HG03095 (cell line): ENCODE measurements around the gene POLR2E.

Experiments used
- ATAC-seq: cut with Tn5 transposase; IDR thresholded peaks from one replicate; pipeline ENCODE4 v1.9.1; 2021; ENCODE audit warnings: moderate library complexity; ENCODE audit not compliant: unreplicated experiment

Gene POLR2E

DNA sequence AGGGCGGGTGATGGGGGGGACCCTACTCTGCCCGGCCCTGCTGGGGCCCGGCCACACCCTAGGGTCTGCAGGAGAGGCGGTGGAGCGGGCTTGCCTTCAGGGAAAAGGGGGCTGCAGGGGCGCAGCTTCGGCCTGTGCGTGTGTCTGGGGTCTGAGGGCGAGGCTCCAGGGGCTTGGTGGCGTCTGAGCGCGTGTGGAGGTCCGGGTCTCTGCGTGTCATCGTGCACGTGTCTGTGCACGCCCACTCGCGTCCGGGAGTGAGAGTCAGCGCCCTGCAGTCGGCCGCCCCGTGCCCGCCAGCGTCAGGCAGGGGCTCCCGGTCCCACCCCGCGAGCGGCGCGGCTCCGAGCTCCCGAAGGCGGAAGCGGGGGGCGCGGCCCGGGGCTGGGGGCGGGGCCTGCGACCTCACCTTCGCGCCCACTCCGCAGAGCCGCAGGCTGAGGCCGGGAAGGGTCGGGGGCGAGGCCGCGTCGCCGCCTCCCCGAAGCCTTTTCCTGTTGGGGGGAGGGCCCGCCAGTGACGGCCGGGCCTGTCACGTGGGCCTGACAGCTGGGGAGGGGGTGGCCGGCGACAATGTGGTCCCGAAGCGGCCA, 28.3 kb downstream of the POLR2E start, which contains the start of gene ARHGAP45:
ARHGAP45 (plus strand) TSS at position 420 of the 593 bp plus-strand sequence. CDS start 239 bp downstream, outside the sequence.
- peak; percentile 34 for ATAC-seq

DNA sequence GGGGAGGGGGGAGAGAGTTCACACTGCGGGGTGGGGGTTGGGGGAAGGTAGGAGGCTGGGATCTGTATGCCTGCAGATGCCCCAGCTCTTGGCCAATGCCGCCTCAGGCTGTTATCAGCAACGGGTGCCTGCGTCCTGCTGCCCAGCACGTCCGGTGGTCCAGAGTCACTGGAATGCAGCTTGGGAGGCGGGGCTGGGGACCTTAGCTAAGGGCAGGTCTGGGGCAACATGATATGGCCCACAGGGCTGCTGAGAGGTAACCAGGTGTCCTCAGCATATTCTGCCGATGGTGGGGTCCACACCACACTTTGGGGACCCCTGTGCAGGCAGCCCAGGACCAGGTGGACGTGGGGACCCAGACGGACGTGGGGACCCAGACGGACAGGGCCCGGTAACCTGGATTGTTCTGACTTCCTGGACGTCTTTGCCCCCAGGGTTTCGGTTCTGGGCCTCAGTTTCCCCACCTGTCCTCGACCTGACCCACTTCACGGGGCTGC, 28.9 kb downstream of the POLR2E start:
- ATAC-seq: no peak

DNA sequence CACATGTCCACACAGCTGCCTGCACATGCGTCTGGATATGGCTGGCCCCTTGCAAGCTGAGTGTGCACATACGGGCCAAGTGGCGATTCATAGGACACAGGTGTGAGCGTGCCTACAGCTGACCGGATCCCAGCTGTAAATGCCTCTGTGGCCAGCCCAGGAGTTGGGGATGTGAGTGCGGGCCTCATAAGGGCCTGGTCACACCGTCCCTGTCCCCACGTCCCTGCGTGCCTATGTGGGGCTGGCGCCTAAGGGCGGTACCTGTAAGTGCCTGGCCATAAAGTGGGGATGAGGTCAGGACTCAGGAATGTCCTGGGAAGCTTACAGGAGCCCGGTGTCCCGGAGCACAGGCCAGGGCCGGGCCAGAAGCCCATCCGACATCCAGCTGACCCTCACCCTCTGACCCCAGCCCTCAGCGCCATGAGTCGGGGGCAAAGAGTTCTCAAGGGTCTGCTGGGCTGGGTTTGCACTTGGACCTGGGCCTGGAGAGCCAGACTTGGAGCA, 29.5 kb downstream of the POLR2E start:
- ATAC-seq: no peak

DNA sequence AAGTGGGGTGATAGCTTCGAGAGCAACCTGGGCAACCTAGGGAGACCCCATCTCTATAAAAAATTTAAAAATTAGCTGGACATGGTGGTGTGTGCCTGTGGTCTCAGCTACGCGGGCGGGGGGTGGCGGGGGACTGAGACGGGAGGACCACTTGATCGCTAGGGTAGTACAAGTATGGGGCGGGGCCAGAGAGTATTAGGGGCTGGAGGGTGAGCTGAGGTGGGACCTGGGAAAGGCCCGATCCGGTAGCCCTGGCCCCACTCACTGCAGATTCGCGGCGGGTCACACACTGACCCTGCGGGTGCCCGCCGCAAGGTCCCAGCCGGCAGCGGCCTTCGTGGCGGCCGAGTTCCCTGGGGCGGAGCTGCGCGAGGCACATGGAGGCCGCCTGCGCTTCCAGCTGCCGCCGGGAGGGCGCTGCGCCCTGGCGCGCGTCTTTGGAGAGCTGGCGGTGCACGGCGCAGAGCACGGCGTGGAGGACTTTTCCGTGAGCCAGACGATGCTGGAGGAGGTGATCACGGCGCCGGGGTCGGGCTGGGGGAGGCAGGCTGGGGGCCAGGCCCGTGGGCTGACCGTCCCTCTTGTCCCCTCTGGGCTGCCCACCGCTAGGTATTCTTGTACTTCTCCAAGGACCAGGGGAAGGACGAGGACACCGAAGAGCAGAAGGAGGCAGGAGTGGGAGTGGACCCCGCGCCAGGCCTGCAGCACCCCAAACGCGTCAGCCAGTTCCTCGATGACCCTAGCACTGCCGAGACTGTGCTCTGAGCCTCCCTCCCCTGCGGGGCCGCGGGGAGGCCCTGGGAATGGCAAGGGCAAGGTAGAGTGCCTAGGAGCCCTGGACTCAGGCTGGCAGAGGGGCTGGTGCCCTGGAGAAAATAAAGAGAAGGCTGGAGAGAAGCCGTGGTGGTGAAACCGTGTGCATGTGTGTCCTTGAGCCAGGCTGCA, 30.2 kb downstream of the POLR2E start:
- no peak for ATAC-seq

DNA sequence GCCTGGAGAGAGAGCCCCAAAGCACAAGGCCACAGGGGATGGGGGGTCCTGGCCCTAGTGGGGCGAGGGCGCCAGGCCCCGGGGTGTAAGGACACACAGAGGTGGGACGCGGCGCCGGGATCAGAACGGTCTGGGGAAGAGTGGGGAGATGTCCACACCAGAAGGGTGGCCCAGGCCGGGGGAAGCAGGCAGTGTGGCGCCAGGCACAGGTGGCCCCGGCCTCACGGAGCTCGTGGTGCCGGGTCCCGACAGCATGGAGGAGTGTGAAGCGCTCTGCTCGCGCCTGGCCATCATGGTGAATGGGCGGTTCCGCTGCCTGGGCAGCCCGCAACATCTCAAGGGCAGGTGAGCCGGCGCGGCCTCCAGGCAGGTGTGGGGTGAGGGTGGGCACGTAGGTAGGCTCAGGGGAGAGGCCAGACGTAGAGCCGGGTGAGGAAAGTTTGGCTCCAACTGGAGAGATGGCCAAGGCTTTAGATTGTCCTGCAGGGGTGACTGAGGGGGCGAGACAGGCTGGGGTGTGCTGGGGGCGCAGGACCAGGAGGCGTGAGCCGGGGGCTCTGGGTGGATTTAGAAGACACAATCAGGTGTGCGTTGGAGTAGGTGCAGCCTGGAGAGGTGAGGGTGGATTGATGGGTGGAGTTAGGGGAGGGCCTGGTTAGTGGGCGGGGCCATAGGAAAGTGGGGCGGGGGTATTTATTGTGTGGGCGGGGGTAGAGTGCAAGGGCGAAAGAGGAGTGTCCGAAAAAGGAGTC, 31.1 kb downstream of the POLR2E start:
- ATAC-seq: no peak

DNA sequence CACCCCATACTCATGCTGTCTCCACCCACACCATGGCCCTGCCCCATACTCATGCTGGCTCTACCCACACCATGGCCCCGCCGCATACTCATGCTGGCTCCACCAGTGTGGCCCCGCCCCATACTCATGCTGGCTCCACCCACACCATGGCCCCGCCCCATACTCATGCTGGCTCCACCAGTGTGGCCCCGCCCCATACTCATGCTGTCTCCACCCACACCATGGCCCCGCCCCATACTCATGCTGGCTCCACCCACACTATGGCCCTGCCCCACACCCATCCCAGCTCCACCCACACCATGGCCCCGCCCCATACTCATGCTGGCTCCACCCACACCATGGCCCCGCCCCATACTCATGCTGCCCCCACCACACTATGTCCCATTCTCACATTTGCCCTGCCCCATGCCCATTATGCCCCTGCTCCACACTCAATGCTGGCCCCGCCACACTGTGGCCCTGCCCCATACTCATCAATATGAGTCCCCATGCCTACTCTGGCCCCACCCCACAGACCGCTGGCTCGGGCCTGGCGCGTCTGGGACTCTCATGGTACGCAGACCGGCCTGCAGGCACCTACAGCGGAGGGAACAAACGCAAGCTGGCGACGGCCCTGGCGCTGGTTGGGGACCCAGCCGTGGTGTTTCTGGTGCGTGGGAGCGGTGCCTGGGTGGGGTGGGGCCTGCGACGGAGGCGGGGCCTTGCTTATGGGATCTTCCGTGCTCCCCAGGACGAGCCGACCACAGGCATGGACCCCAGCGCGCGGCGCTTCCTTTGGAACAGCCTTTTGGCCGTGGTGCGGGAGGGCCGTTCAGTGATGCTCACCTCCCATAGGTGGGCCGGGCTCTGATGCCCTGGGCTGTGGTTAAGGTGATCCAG, 31.9 kb downstream of the POLR2E start:
- ATAC-seq: no peak

DNA sequence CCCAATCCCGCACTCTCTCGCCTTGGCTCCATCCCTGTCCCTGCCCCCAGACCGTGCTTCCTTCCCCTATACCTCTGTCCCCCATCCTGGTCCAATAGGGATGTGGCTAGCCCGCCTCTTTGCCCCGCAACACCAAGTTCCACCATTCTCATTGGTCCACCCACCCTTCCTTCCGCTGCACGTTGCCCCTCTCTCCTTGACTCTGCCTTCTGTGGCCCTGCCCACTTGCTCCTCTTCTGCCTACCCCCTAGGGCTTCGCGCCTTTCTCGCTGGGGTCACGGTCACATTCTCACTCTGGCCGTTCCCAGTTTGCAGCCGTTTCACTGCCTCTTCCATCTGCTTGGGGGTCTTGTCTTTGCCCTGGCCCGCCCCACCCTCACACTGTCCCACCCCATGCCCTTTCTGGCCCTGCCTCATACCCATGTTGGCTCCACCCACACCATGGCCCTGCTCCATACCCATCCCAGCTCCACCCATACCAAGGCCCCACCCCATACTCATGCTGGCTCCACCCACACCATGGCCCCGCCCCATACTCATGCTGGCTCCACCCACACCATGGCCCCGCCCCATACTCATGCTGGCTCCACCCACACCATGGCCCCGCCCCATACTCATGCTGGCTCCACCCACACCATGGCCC, 32.7 kb downstream of the POLR2E start:
- no peak for ATAC-seq

DNA sequence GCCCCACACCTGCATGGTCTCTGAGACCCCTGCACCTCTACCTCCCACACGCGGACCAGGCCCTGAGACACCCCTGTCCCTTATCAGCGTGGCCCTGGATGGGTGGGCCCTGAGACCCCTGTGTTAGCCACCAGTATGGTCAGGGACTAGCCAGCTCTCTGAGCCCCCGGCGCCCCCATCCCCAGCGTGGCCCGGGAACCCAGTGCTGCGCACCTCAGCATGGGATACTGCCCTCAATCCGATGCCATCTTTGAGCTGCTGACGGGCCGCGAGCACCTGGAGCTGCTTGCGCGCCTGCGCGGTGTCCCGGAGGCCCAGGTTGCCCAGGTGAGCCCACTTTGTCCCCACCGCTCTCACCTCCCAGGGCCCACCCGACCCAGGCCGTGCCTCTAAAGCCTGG, 33.2 kb downstream of the POLR2E start:
- no peak for ATAC-seq

DNA sequence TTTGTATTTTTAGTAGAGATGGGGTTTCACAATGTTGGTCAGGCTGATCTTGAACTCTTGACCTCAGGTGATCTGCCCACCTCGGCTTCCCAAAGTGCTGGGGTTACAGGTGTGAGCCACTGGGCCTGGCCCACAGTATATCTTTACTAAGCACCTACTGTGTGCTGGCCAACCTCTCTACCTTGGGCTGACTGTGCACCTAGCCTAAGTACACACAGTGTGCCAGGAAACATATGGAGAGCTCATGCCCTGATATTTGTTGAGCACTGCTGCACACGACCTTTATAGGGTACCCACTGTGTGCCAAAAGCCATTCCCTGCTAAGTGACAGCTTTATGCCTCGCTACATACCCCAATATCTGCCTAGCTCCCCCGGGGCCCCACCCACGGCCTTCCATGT, 34.5 kb downstream of the POLR2E start:
- ATAC-seq: no peak

DNA sequence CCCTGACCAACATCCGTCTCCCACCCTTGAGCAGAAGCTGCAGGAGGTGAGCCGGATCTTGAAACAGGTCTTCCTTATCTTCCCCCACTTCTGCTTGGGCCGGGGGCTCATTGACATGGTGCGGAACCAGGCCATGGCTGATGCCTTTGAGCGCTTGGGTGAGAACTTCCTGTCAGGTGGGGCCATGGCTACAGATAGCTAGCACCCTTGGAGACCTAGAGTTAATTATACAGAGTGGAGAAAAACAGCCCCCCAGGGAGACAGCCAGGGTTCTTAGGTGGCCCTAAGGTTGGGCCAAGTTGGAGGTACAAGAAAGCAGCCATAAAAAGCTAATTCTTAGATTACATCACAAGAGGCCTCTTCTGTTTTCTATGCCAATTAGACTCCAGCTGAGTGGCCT, 37.1 kb downstream of the POLR2E start:
- ATAC-seq: no peak

DNA sequence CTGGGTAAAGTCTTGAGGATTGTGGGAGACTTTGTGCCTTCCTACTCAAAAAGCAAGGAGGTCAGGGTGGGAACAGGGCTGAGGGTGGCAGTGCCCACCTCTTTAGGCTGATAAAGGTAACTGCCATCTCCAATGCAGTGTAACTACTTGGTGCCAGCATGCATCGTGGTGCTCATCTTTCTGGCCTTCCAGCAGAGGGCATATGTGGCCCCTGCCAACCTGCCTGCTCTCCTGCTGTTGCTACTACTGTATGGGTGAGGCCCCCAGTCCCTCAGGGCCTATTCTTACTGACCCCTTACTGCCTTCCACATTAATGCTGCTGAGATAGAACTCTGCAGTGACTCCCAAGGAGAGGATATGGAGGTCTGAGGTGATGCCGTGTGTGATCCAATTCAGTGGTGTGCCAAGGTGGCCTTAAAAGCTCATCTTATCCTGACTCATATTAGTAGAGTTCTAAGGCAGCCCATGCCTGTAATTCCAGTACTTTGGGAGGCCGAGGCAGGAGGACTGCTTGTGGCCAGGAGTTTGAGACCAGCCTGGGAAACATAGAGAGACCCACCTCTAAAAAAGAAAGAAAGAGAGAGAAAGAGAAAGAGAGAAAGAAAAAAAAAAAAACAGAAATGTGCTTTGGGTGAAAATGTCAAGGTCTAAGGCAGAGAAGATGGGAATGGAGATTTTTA, 37.9 kb downstream of the POLR2E start:
- no peak for ATAC-seq

DNA sequence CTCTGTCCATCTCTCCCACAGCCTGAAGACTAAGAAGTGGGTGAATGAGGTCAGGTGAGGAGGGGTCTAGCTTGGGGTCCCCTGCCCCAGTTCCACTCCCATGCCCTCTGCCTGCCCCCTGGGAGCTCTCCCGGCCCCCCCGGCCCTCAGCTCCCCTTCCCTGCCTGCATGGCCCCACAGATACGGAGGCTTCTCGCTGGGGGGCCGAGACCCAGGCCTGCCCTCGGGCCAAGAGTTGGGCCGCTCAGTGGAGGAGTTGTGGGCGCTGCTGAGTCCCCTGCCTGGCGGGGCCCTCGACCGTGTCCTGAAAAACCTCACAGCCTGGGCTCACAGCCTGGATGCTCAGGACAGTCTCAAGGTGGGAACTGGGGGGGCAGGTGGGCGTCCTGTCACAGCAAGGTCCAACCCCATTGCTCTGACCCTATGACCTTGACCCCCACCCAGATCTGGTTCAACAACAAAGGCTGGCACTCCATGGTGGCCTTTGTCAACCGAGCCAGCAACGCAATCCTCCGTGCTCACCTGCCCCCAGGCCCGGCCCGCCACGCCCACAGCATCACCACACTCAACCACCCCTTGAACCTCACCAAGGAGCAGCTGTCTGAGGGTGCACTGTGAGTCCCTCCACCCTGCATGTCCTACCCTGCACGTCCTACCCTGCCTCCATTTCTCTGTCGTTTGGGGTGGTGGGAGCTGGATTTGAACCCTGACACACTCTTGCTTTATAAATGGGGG, 39.1 kb downstream of the POLR2E start:
- ATAC-seq: no peak

DNA sequence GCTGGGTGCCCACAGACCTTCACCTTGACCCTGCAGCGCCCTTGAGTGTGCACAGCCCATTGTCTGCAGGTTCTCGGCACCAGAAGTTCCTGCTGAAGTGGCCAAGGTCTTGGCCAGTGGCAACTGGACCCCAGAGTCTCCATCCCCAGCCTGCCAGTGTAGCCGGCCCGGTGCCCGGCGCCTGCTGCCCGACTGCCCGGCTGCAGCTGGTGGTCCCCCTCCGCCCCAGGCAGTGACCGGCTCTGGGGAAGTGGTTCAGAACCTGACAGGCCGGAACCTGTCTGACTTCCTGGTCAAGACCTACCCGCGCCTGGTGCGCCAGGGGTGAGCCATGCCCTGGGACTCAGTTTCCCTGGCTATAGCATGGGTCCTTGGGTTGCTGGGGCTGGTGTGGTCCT, 40.1 kb downstream of the POLR2E start:
- no peak for ATAC-seq

DNA sequence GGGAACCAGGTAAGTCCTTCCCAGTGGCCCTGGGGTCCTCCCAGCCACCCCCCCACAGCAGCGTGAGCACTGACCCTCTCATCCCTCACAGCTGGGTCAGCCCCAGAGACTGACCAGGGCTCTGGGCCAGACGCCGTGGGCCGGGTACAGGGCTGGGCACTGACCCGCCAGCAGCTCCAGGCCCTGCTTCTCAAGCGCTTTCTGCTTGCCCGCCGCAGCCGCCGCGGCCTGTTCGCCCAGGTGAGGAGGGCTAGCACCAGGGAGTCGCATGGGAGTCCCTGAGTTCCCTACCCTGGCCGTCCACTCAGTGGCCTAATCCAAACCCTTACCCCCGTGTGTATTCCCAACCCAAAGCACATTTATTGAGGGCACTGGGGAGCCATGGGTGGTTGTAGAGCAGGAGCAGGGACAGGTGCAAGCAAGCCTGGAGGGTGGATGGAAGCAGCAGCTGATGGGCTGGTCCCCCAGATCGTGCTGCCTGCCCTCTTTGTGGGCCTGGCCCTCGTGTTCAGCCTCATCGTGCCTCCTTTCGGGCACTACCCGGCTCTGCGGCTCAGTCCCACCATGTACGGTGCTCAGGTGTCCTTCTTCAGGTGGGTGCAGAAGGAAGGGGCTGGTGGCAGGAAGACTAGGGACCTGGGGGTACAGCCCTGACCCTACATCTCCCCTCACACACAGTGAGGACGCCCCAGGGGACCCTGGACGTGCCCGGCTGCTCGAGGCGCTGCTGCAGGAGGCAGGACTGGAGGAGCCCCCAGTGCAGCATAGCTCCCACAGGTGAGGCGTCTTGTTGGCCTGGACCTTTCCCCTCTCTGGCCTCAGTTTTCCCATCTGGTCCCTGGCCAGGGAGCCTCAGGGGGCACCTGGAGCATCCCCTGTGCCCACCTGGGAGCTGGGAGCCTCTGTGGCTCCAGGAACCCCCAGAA, 40.8 kb downstream of the POLR2E start:
- no peak for ATAC-seq

DNA sequence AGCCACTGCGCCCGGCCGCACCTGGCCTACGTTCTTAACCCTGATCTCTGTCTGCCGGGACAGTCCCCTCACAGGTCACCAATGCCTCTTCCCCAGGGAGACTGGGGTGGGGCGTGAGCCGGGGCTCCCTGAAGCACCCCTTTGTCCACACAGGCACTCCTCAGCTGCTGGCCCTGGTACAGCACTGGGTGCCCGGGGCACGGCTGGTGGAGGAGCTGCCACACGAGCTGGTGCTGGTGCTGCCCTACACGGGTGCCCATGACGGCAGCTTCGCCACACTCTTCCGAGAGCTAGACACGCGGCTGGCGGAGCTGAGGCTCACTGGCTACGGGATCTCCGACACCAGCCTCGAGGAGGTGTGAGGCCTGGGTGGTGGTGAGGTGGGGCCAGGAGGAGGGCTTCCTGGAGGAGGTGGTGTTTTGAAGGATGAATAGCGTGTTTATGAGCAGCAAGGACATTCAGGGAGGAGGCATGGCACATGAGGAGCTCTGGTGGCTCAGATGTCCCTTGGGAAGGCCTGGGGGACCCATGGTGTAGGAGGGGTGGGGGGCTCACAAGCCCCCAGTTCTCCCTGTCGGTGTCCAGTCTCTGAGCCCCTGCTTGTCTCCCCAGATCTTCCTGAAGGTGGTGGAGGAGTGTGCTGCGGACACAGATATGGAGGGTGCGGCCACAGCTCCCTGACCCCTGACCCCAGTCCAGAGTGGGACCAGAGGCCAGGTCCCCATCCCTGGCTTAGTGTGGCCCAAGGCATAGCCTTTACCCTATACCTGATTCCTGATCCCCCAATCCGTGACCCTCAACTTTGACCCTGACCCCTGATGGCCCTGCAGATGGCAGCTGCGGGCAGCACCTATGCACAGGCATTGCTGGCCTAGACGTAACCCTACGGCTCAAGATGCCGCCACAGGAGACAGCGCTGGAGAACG, 41.7 kb downstream of the POLR2E start:
- ATAC-seq: no peak

DNA sequence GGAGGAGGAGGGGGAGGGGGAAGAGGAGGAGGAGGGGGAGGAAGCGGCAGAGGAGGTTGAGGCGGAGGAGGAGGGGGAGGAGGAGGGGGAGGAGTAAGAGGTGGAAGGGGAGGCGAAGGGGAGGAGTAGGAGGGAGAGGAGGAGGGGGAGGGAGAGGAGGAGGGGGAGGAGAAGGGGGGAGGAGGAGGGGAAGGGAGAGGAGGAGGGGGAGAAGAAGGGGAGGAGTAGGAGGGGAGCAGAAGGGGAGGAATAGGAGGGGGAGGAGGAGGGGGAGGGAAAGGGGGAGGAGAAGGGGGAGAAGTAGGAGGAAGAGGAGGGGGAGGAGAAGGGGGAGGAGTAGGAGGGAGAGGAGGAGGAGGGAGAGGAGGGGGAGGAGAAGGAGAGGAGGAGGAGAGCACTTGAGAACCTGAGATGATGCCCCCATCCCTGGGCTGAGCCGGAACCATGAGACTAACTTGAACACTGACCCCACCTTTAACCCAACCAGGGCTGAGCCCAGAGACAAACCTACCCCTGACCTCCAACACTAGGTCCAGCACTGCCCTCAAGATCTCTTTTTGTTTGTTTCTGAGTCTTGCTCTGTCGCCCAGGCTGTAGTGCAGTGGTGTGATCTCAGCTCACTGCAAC, 42.7 kb downstream of the POLR2E start:
- no peak for ATAC-seq
